Aorta (tissue), 5 donors: ENCODE measurements around the gene VWC2L. TPM values are rescaled to one million over a fixed set of nuclear protein-coding genes. Genes with fewer than 3 reads are reported as not detected.

Experiments used
- ATAC-seq: fragments of 200-7000 bp; cut with Tn5 transposase; one replicate; pipeline ENCODE4 v1.9.1; 2022; ENCODE audit warnings: moderate library complexity; ENCODE audit not compliant: low FRiP score
- DNase-seq, 2 donors: peaks; one replicate each; pipeline ENCODE4 v3.0.0-alpha.2; 2020
- H3K27ac ChIP-seq, 2 donors: one replicate each; pipeline ENCODE4 v1.5.1; 2013; ENCODE audit warnings: low read length in 2 of 2, mild to moderate bottlenecking in 2 of 2, moderate library complexity in 2 of 2, control low read depth in 1 of 2, inconsistent platforms in 1 of 2, low read depth in 1 of 2
- H3K27me3 ChIP-seq, 2 donors: one replicate each; pipeline ENCODE4 v1.6.1; 2013; ENCODE audit warnings: control low read depth in 1 of 2, low read length in 1 of 2, mild to moderate bottlenecking in 1 of 2, moderate library complexity in 1 of 2; ENCODE audit not compliant: insufficient read depth in 2 of 2, control insufficient read depth in 1 of 2
- H3K36me3 ChIP-seq, 2 donors: one replicate each; pipeline ENCODE4 v1.6.1; 2013; ENCODE audit warnings: control low read depth in 1 of 2, low read length in 1 of 2, mild to moderate bottlenecking in 1 of 2; ENCODE audit not compliant: insufficient read depth in 2 of 2, control insufficient read depth in 1 of 2
- H3K4me1 ChIP-seq, 2 donors: one replicate each; pipeline ENCODE4 v1.6.1; 2013; ENCODE audit warnings: low read length in 2 of 2, control low read depth in 1 of 2, mild to moderate bottlenecking in 1 of 2, moderate library complexity in 1 of 2; ENCODE audit not compliant: insufficient read depth in 2 of 2, control insufficient read depth in 1 of 2
- H3K4me3 ChIP-seq, 2 donors: one replicate each; pipeline ENCODE4 v1.5.1; 2013; ENCODE audit warnings: low read length in 2 of 2, control low read depth in 1 of 2, mild to moderate bottlenecking in 1 of 2
- H3K9me3 ChIP-seq: one replicate; pipeline ENCODE4 v1.6.1; 2013; ENCODE audit warnings: mild to moderate bottlenecking, low read length; ENCODE audit not compliant: control insufficient read depth
- WGBS, 2 donors: extraction: QIAGEN DNeasy Blood & Tissue Kit; methylation state at CpG; one replicate each; pipeline ENCODE4 v1.1.7; 2013; 5-methylcytosine and 5-hydroxymethylcytosine counted together
- intact Hi-C, 2 donors: fragments of 100-400 bp; cut with DNase I; formaldehyde crosslinking; loops; one replicate each; pipeline versions ENCODE4 v1.14.2 to v1.15.0; 2022
- long read RNA-seq, 2 donors: library from polyadenylated mRNA; unstranded; transcript quantifications; one replicate each; pipeline ENCODE4 v2.0.0, GENCODE V29; 2020 to 2021
- polyA plus RNA-seq, 2 donors: library from polyadenylated mRNA; stranded (reverse); fragments of 200-250 nt; gene quantifications; one replicate each; pipeline ENCODE4 v1.2.3, GENCODE V29; 2013
- total RNA-seq, 2 donors: library from RNA; stranded (reverse); fragmentation: NEBNext Ultra II Directional; extraction: Animal tissue kit (Norgen Biotek cat#: 25700); gene quantifications; one replicate each; pipeline ENCODE4 v1.2.1, GENCODE V29; 2021
- donor health status: healthy with polysubstance abuse.
- donor health status: Bipolar disorder and iron deficiency.
- donor health status: DM: no; HTN: no; CAD: no.
- donor health status: DM: no; HTN: no; CAD: no.
- donor health status: DM: yes; HTN: yes; CAD: no.

Gene VWC2L
- not detected for total RNA-seq
- polyA plus RNA-seq: not detected
- long read RNA-seq, donor 1: 0 reads
- long read RNA-seq, donor 2: 0 reads

DNA sequence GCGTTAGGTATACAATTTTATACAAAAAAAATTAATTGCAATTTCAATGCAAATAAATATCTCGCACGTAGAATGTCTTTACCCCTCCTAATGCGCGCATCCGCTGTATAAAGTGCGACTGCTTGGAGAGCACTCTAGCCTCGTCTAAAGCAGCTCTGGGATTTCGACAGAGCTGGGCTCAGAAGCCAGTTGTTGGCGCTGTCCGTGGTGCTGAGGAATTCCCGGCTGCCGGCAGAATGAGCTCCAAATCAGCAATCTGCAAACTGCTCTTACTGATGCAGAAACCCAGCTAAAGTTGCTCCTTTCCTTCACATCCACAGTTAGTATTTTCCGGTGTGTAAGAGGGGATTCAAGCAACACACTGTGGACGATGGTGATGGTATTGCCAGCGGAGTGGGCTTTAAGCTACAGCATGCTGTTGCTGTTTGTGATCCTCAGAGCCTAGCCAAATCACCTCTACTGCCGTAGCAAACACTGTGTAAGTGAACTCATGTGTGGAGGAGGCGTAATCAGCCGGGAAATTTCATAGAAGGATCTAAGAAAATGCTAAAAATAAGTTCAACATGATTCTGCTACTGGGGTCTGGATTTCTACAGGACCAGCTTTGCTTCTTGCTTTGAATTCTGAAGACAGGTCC, at the start of gene VWC2L:
TSS of gene VWC2L (plus strand) at position 137 of the 637 bp plus-strand sequence. CDS start 3,140 bp downstream, outside the sequence.
- 6 to 8% methylated on average over 19 of the region's 19 CpGs for WGBS, 2 donors
- ATAC-seq (peak; percentile 77), DNase-seq (peak; percentile 69 to 89)
- no peaks in the 10 kb centered on the region for H3K36me3 ChIP-seq
- H3K27me3 ChIP-seq: no peaks in the 10 kb centered on the region
- no peak within 1 kb of the TSS for H3K27ac ChIP-seq
- H3K9me3 ChIP-seq: peaks cover 3% of the 10 kb centered on the region
- H3K4me1 ChIP-seq: no peaks in the 10 kb centered on the region
- intact Hi-C loops: no loop called here
- H3K4me3 ChIP-seq: no peak within 1 kb of the TSS

DNA sequence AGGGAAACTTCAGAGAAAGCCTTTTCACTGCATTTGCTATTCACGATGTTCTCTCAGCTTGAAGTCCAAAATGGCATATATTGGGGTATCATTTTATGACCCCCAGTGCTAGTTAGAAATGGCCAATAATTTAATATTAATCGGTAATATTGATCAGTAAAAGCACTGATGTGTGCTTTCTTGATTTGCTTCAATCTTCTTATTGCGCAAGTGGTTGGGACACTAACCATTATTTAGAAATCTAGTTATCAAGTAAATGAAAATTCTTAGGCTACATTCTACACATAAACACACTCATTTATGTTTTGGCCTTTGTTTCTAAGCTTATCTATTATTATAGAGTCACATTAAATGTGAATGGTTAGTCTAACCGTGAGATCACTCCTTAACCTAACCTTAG, 49.7 kb upstream of the VWC2L start:
- Histone ChIP-seq H3K27ac (no peak overlapping the region), H3K9me3 (no peaks in the 10 kb centered on the region), H3K4me3 (no peak overlapping the region), H3K36me3 (no peaks in the 10 kb centered on the region), H3K27me3 (no peaks in the 10 kb centered on the region), H3K4me1 (no peaks in the 10 kb centered on the region)
- 89% methylated on average over 4 of the region's 4 CpGs for WGBS, 2 donors
- ATAC-seq: no peak
- intact Hi-C loops: no loop called here
- no peak for DNase-seq

DNA sequence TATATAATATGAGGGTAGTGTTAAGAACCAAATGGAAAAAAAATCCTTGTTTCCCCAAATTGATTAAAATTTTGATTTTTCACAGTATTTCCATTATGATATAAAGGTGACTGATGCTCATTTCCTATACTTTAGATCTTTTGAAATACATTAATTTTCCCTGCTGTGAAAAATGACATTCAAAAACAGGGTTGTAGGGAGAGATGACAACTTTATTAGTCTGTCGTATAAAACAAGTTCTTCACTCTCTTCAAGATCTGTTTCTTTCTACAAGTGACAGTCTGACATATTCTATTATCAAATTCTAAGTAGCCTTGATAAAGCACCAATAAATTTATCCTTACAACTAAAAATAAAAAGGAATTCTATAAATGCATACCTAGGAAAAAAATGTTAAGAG, 45.3 kb upstream of the VWC2L start:
- WGBS, 2 donors: 59 to 73% methylated on average over 1 of the region's 1 CpG
- Histone ChIP-seq H3K4me3 (no peak overlapping the region), H3K36me3 (no peaks in the 10 kb centered on the region), H3K9me3 (no peaks in the 10 kb centered on the region), H3K4me1 (no peaks in the 10 kb centered on the region), H3K27ac (no peak overlapping the region), H3K27me3 (no peaks in the 10 kb centered on the region)
- intact Hi-C loops: no loop called here
- no peak for DNase-seq
- ATAC-seq: no peak

DNA sequence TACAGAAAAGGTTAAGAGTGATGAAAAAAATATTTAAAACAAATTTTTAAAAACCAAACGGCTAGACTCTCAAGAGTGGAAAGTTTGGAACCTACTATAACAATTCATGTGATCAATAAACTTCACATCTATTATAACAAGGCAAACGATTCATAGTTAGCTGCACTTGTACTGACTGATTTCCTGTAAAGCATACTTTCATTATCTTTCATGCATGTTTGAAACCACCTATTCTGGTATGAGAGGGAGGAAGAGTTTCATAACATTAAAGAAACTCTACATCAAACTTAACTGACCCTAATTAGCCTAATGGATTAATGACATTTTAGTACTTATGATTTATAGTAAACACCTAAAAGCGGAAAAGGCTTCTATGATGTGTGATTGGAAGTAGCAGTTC, 43.7 kb upstream of the VWC2L start:
- Histone ChIP-seq H3K9me3 (no peaks in the 10 kb centered on the region), H3K36me3 (no peaks in the 10 kb centered on the region), H3K27me3 (no peaks in the 10 kb centered on the region), H3K27ac (no peak overlapping the region), H3K4me1 (no peaks in the 10 kb centered on the region), H3K4me3 (no peak overlapping the region)
- ATAC-seq (no peak), DNase-seq (no peak)
- intact Hi-C loops: no loop called here
- WGBS, 2 donors: 52 to 57% methylated on average over 3 of the region's 3 CpGs

DNA sequence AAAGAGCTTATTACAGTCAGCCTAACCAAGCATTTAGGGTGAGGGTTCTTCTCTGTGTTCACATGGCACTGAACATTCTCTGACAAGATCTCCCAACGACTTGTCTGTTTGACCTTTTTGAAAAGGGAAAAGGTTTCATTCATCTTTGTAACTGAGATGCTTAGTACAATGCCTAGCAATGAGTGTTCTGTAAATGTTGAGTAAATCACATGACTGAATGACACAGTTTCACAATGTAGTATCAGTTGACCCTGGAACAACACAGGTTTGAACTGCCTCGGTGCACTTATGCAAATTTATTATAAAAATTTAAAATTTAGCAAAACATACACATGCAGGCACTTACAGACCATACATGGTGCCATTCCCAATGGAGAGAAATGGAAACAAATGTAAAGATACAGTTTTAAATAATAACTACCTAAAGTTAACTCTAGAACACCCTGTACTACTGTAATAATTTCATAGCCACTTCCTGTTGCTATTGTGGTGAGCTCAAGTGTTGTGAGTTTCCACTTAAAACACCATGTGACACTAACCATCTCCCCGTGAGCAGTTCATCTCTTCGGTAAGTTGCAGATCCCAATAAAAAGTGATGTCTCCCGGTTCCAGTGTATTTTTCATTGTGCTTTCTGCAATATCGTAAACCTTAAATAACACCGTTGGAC, 34.1 kb upstream of the VWC2L start:
- H3K4me1 ChIP-seq: no peaks in the 10 kb centered on the region
- ATAC-seq (no peak), DNase-seq (no peak)
- no peaks in the 10 kb centered on the region for H3K36me3 ChIP-seq
- WGBS, 2 donors: 86% methylated on average over 7 of the region's 7 CpGs
- no peak overlapping the region for H3K4me3 ChIP-seq
- no peak overlapping the region for H3K27ac ChIP-seq
- H3K9me3 ChIP-seq: no peaks in the 10 kb centered on the region
- H3K27me3 ChIP-seq: no peaks in the 10 kb centered on the region
- intact Hi-C loops: no loop called here

DNA sequence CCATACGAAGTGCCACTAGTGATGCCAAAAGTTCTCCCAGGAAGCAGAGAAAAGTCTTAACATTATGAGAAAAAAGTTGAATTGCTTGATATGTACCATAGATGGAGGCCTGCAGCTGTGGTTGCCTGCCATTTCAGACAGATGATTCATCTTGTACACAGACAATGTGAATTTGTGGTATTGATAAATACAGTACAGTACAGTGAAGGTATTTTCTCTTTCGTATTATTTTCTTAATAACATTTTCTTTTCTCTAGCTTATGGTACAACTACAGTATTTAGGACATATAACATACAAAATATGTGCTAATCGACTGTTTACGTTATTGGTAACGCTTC, 33.6 kb upstream of the VWC2L start:
- DNase-seq (no peak), ATAC-seq (no peak)
- H3K36me3 ChIP-seq: no peaks in the 10 kb centered on the region
- H3K9me3 ChIP-seq: no peaks in the 10 kb centered on the region
- H3K27me3 ChIP-seq: no peaks in the 10 kb centered on the region
- H3K27ac ChIP-seq: no peak overlapping the region
- WGBS, 2 donors: 93 to 94% methylated on average over 5 of the region's 5 CpGs
- no peak overlapping the region for H3K4me3 ChIP-seq
- intact Hi-C loops: no loop called here
- no peaks in the 10 kb centered on the region for H3K4me1 ChIP-seq

DNA sequence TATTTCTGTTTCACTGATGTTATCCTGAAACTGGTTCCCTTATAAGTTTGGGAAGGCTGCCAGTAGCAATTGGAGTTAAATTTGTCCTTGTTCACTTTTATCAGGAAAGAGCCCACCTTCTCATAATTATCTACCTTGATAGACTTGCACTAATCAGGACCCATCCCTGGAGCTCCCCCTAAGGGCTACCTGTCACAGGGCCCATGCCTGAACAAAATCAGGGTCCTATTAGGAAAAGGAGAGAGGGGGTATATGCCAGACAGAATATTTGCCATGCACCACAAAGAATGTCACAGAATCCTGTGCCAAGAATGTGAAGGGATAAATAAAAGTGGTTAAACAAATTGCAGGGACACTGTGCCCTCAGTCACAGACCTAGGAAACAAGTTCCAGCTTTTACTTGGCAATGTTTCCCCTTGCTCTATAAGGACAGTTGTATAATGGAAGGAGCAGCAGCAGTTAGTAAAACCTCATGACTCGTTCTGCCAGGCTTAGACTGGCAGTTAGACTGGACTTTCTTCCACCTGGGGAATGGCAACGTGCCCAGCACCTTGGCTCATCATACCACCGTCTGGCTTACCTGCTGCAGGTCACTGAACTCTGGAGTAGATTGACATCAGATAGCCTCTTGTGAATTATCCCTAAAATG, 32.3 kb upstream of the VWC2L start:
- WGBS, 2 donors: 39 to 41% methylated on average over 3 of the region's 3 CpGs
- Histone ChIP-seq H3K36me3 (no peaks in the 10 kb centered on the region), H3K27me3 (no peaks in the 10 kb centered on the region), H3K4me1 (no peaks in the 10 kb centered on the region), H3K9me3 (no peaks in the 10 kb centered on the region), H3K27ac (no peak overlapping the region), H3K4me3 (no peak overlapping the region)
- ATAC-seq (no peak), DNase-seq (no peak)
- intact Hi-C loops: no loop called here

DNA sequence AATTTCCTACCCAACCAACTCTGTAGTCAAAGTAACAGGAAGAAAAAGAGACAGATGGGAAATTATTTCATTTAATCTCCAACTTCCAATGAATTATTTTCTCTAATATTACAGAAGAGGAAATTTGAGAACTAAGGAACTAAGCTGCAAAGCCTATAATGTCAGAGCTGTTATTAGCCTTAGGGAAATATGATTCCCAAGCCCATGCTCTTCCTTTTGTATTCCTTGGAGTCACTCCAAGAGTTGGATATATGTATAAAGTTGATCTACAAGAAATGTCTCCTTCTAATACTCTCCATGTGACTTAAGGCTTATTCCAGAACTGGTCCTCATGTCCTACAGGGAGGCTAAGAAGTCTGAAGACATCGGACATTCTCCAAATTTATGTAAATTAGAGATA, 31.6 kb upstream of the VWC2L start:
- H3K4me3 ChIP-seq: no peak overlapping the region
- no peak for ATAC-seq
- no peaks in the 10 kb centered on the region for H3K9me3 ChIP-seq
- no peaks in the 10 kb centered on the region for H3K36me3 ChIP-seq
- 53 to 74% methylated on average over 1 of the region's 1 CpG for WGBS, 2 donors
- H3K27me3 ChIP-seq: no peaks in the 10 kb centered on the region
- no peak overlapping the region for H3K27ac ChIP-seq
- DNase-seq: no peak
- intact Hi-C loops: no loop called here
- no peaks in the 10 kb centered on the region for H3K4me1 ChIP-seq

DNA sequence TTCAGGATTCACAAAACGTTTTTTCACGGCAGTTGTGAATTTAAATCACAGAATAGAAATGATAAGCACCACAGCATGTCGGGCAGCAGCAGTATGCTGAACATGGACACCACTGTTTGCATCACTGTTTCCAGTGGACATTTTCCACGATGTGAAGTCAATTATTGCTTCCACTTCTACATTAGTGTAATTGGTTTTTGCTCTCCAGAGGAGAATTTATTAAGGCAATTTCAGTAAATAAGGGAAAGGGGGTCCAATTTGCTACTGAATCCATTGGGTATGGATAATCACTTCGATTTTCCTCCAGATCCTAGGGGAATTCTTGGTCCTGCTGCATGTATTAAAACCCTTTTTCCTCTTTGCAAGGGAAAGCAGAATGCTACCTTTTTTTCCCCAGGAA, 30.2 kb upstream of the VWC2L start:
- WGBS, 2 donors: 81 to 82% methylated on average over 5 of the region's 5 CpGs
- DNase-seq (no peak), ATAC-seq (no peak)
- Histone ChIP-seq H3K4me1 (no peaks in the 10 kb centered on the region), H3K27me3 (no peaks in the 10 kb centered on the region), H3K9me3 (no peaks in the 10 kb centered on the region), H3K4me3 (no peak overlapping the region), H3K27ac (no peak overlapping the region), H3K36me3 (no peaks in the 10 kb centered on the region)
- intact Hi-C loops: no loop called here
